Activated naive CD4-positive, alpha-beta T cell (primary cell): ENCODE data around the gene NUAK2.
"Not testable (repeated sequence)": the region's sequence is repeated elsewhere in the genome, so short reads cannot be mapped to it uniquely, and the experiment has no call there.

Source experiments
- DNase-seq, 4 experiments: peaks; one replicate each; lab custom pipeline; 2025; lab: John Stamatoyannopoulos, UW

The NUAK2 gene

GRCh38 chr1:205321162-205321958, at the start of gene NUAK2:
Gene NUAK2, minus strand, starts transcription at chr1:205321745. Its CDS starts 117 bp downstream, at chr1:205321628.
- peak; percentile 44 to 84 (median 62) for DNase-seq

- DNase-seq = no peak
These were observed 49.2 kb upstream of the NUAK2 start for GRCh38 chr1:205370780-205371179.

GRCh38 chr1:205369701-205370123, 48.2 kb upstream of the NUAK2 start:
- no peak for DNase-seq

- DNase-seq = no peak
These were observed 46.9 kb upstream of the NUAK2 start for GRCh38 chr1:205368478-205368877.

- no peak for DNase-seq
These were observed 44.5 kb upstream of the NUAK2 start for GRCh38 chr1:205365945-205366463.

- DNase-seq = not testable (repeated sequence)
These were observed 43.5 kb upstream of the NUAK2 start for GRCh38 chr1:205365086-205365485.

GRCh38 chr1:205360891-205361290, 39.3 kb upstream of the NUAK2 start:
- DNase-seq = no peak

GRCh38 chr1:205359771-205360565, 38.4 kb upstream of the NUAK2 start:
- DNase-seq = no peak

GRCh38 chr1:205358579-205358978, 37.0 kb upstream of the NUAK2 start:
- no peak for DNase-seq

- no peak for DNase-seq
These were observed 36.0 kb upstream of the NUAK2 start for GRCh38 chr1:205357567-205357966.

- no peak for DNase-seq
These were observed 35.0 kb upstream of the NUAK2 start, which contains the start of gene KLHDC8A for GRCh38 chr1:205356440-205357139. Gene KLHDC8A, minus strand, starts transcription at chr1:205356922. Its CDS starts 13,318 bp downstream, at chr1:205343604.

GRCh38 chr1:205355075-205355453, 33.5 kb upstream of the NUAK2 start:
- DNase-seq = no peak

- peak in 2 of 4 experiments; percentile 20 to 22 for DNase-seq
These were observed 32.9 kb upstream of the NUAK2 start for GRCh38 chr1:205354259-205355074.

GRCh38 chr1:205353612-205354011, 32.1 kb upstream of the NUAK2 start:
- no peak for DNase-seq

GRCh38 chr1:205353191-205353590, 31.6 kb upstream of the NUAK2 start:
- no peak for DNase-seq

GRCh38 chr1:205351984-205352713, 30.6 kb upstream of the NUAK2 start:
- no peak for DNase-seq

- no peak for DNase-seq
These were observed 29.2 kb upstream of the NUAK2 start for GRCh38 chr1:205350691-205351141.

GRCh38 chr1:205350124-205350523, 28.6 kb upstream of the NUAK2 start:
- DNase-seq = no peak

GRCh38 chr1:205348554-205349487, 27.3 kb upstream of the NUAK2 start:
- no peak for DNase-seq
